SU-DHL-6 (cell line): ENCODE data around the gene OR11H6.

Experiments
- CTCF ChIP-seq: fragments of 200-600 bp; sonication (generic); IDR thresholded peaks from one replicate; pipeline ENCODE4 v1.5.1; 2017; ENCODE audit warnings: antibody characterized with exemption, mild to moderate bottlenecking, low read length, moderate library complexity; ENCODE audit not compliant: insufficient read depth, poor library complexity, severe bottlenecking
- EZH2phosphoT487 ChIP-seq: fragments of 200-600 bp; sonication (generic), shearing (Covaris generic); conservative IDR thresholded peaks from 2 replicates; pipeline ENCODE4 v1.6.1; 2018; ENCODE audit warnings: mild to moderate bottlenecking, antibody characterized with exemption, low read length, moderate library complexity, mixed read lengths

DNA sequence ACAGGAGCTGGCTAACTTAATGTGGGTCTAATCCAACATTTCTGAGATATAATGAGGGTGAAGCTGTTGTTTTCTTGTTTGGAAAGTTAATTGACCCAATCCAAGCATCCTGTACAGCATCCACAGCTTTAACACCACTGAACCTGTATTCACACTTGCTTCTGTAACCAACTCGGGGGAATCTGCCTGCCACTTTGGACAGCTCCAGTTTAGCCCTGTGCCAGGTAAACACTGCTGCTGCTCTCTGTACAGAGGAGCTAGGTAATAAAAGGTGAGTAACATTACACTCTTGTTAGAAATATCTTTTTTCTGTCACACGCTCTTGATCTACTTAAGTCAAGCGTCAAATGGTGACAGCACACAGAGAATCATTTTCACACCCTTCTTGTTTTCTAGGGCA is 32.1 kb upstream of the OR11H6 start:
- TF ChIP-seq CTCF (no peak), EZH2phosphoT487 (no peak)
